KMS-11 (cell line): ENCODE measurements around the gene BEGAIN.

Source experiments
- H2AFZ ChIP-seq: fragments of 200-600 bp; sonication (generic); 2 replicates; pipeline ENCODE4 v1.6.1; 2016; ENCODE audit warnings: antibody characterized with exemption, mixed run types, low read depth
- H3K27ac ChIP-seq: fragments of 200-600 bp; sonication (generic); 2 replicates; pipeline ENCODE4 v1.6.1; 2016; ENCODE audit warnings: mild to moderate bottlenecking, mixed run types
- H3K27me3 ChIP-seq: fragments of 200-600 bp; sonication (generic); 2 replicates; pipeline ENCODE4 v1.6.1; 2017; ENCODE audit warnings: mild to moderate bottlenecking, low read depth, mixed run types, moderate library complexity; ENCODE audit not compliant: insufficient read depth
- H3K36me3 ChIP-seq: fragments of 200-600 bp; sonication (generic); 2 replicates; pipeline ENCODE4 v1.6.1; 2017; ENCODE audit warnings: mild to moderate bottlenecking, mixed run types; ENCODE audit not compliant: insufficient read depth
- H3K4me1 ChIP-seq: fragments of 200-600 bp; sonication (generic); 2 replicates; pipeline ENCODE4 v1.6.1; 2016; ENCODE audit warnings: mild to moderate bottlenecking, low read depth, mixed run types; ENCODE audit not compliant: poor library complexity, severe bottlenecking
- H3K4me2 ChIP-seq: fragments of 200-600 bp; sonication (generic); 2 replicates; pipeline ENCODE4 v1.7.0; 2016; ENCODE audit warnings: mild to moderate bottlenecking, mixed run types
- H3K4me3 ChIP-seq: fragments of 200-600 bp; sonication (generic); IDR thresholded peaks from 2 replicates; pipeline ENCODE4 v1.6.1; 2017; ENCODE audit warnings: low read depth, low read length, mixed read lengths; ENCODE audit not compliant: insufficient read depth
- H3K79me2 ChIP-seq: fragments of 200-600 bp; sonication (generic); 2 replicates; pipeline ENCODE4 v1.6.1; 2016; ENCODE audit warnings: low read depth, mixed run types; ENCODE audit not compliant: insufficient read depth
- H3K9ac ChIP-seq: fragments of 200-600 bp; sonication (generic); 2 replicates; pipeline ENCODE4 v1.6.1; 2016; ENCODE audit warnings: mild to moderate bottlenecking, mixed run types
- H4K20me1 ChIP-seq: fragments of 200-600 bp; sonication (generic); 2 replicates; pipeline ENCODE4 v1.6.1; 2016; ENCODE audit warnings: mild to moderate bottlenecking, mixed run types; ENCODE audit not compliant: insufficient read depth
- TF ChIP-seq, protein P1 (sequence below): fragments of 200-600 bp; sonication (generic); conservative IDR thresholded peaks from 2 replicates; pipeline ENCODE4 v1.6.1; 2017; ENCODE audit warnings: low read depth, mild to moderate bottlenecking, antibody characterized with exemption, low read length, moderate library complexity, mixed read lengths

BEGAIN gene

DNA sequence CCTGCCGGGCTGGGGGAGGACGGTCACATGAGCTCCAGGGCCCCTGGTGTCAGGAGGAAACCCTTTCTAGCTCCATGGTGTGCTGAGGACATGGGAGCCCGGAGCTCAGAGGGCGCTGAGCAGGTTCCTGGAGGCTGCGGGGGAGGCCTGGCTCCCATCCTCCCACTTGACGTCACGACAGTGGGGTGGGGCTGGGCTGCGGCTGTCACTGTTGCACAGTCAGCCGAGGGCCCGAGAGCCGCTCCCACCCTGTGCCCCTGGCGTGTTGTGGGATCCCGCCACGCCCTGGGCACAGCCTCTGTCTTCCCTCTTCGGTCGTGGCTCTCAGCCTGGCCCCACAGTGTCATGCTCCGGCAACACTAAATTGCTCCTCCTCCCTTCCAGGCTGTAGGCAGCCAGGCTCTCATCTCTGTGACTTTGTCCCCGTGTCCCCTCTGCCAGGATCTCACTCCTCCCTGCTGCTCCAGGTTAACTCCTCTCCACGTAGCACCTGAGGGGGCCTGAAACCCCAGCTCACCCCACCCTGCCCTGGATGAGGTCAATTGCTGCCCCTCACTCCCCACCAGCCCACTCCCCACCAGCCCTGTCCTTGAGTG, 33.0 kb downstream of the BEGAIN start:
- no peak overlapping the region for H3K27ac ChIP-seq
- H2AFZ ChIP-seq = no peak overlapping the region

DNA sequence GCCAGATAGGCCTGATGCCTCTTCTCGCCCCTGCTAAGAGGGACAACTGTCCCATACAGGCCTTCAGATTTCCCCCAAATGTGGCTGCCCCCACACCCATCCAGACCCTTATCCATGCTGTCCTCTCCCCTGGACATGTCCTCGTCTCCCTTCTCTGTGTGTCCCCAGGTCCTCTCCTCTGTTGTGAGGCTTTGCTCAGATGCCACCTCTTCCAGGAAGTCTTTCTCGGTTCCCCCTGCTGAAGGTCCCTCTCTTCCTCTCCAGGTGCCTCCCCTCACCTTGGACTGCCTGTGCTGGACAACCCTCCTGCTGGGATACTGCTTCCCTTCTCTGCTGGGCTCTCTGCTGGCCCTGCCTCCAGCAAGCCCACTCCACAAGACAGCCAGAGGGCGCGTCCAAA, 33.7 kb downstream of the BEGAIN start:
- TF ChIP-seq, protein P1, sequence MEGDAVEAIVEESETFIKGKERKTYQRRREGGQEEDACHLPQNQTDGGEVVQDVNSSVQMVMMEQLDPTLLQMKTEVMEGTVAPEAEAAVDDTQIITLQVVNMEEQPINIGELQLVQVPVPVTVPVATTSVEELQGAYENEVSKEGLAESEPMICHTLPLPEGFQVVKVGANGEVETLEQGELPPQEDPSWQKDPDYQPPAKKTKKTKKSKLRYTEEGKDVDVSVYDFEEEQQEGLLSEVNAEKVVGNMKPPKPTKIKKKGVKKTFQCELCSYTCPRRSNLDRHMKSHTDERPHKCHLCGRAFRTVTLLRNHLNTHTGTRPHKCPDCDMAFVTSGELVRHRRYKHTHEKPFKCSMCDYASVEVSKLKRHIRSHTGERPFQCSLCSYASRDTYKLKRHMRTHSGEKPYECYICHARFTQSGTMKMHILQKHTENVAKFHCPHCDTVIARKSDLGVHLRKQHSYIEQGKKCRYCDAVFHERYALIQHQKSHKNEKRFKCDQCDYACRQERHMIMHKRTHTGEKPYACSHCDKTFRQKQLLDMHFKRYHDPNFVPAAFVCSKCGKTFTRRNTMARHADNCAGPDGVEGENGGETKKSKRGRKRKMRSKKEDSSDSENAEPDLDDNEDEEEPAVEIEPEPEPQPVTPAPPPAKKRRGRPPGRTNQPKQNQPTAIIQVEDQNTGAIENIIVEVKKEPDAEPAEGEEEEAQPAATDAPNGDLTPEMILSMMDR = no peak
- H3K27me3 ChIP-seq = peaks cover 46% of the 10 kb centered on the region
- no peak overlapping the region for H3K4me2 ChIP-seq
- H3K27ac ChIP-seq = no peak overlapping the region
- H3K4me1 ChIP-seq = no peaks in the 10 kb centered on the region
- H3K36me3 ChIP-seq = no peaks in the 10 kb centered on the region
- no peaks in the 10 kb centered on the region for H4K20me1 ChIP-seq
- no peak overlapping the region for H2AFZ ChIP-seq
- no peak overlapping the region for H3K4me3 ChIP-seq
- H3K79me2 ChIP-seq = no peaks in the 10 kb centered on the region
- no peak overlapping the region for H3K9ac ChIP-seq

More for the DNA sequence above, 33.0 kb downstream of the BEGAIN start:
- Histone ChIP-seq H3K4me1 (no peaks in the 10 kb centered on the region), H3K4me2 (no peak overlapping the region), H3K9ac (no peak overlapping the region), H3K4me3 (no peak overlapping the region), H4K20me1 (no peaks in the 10 kb centered on the region), H3K36me3 (no peaks in the 10 kb centered on the region), H3K79me2 (no peaks in the 10 kb centered on the region), H3K27me3 (peaks cover 51% of the 10 kb centered on the region)
- TF ChIP-seq, protein P1 = no peak

DNA sequence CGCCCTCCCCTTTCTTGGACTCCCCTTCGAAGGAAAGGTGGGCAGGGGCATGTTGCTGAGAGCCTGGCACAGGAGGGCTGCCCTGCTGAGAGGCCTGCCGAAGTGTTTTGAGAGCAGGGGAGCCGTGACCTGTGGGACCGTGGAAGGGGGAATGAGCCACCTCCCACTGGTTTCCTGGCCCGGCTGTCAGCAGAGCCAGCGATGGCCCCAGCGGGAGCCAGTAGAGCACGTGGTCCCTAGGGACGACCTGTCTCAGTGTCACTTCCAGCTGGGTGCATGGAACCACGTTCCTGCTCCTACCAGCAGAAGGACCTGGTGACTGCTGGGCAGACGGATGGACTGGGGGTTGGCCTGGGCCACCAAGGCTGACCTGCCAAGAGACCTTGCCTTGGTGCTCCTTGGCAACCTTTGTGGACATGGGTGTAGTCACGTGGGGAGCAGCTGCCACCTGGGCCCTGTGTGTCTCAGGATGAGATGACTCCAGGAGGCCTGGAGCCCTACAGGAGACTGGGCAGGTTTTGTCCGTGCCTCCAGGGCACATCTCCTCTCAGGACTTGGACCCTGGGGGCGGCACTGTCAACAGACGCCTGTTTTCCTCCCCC, 34.6 kb downstream of the BEGAIN start:
- no peak overlapping the region for H3K9ac ChIP-seq
- TF ChIP-seq, protein P1 = no peak
- no peaks in the 10 kb centered on the region for H3K36me3 ChIP-seq
- no peaks in the 10 kb centered on the region for H3K4me1 ChIP-seq
- no peaks in the 10 kb centered on the region for H4K20me1 ChIP-seq
- H3K27ac ChIP-seq = no peak overlapping the region
- H3K4me3 ChIP-seq = no peak overlapping the region
- no peak overlapping the region for H3K4me2 ChIP-seq
- H2AFZ ChIP-seq = no peak overlapping the region
- H3K27me3 ChIP-seq = peaks cover 38% of the 10 kb centered on the region
- H3K79me2 ChIP-seq = no peaks in the 10 kb centered on the region

DNA sequence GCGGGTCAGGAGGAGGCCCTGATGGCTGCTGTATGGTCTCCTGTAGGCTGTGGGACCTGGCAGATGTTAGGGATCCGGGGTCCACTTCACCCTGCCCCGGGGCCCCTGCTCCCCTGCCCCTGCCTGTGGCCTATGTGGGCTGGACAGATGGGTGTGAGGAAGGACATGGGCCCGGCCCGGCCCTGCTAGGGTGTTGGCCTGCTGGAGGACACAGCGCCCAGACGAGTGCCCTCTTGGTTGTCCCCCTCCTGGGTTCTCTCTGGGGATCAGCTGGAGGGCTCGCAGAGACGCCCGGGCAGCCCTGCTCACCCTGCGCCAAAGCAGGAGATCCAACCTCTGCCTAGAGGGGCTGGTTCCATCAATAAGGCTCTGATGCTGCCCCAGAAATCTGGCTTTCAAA, 36.2 kb downstream of the BEGAIN start:
- TF ChIP-seq, protein P1 = no peak

More for the DNA sequence above, 36.2 kb downstream of the BEGAIN start:
- no peak overlapping the region for H3K4me3 ChIP-seq
- no peaks in the 10 kb centered on the region for H4K20me1 ChIP-seq
- no peak overlapping the region for H2AFZ ChIP-seq
- H3K27ac ChIP-seq = no peak overlapping the region
- H3K79me2 ChIP-seq = no peaks in the 10 kb centered on the region
- no peak overlapping the region for H3K9ac ChIP-seq
- no peaks in the 10 kb centered on the region for H3K4me1 ChIP-seq
- no peaks in the 10 kb centered on the region for H3K36me3 ChIP-seq
- H3K27me3 ChIP-seq = peaks cover 27% of the 10 kb centered on the region; the same call in 1 of the 2 replicates
- no peak overlapping the region for H3K4me2 ChIP-seq
